Psoas muscle (tissue), 8 donors: Measurements from ENCODE around the gene GDI2. TPM values are rescaled to one million over a fixed set of nuclear protein-coding genes. Genes with fewer than 3 reads are reported as not detected.

ENCODE experiments used
- ATAC-seq, 4 donors: fragments of 200-7000 bp; cut with Tn5 transposase; one replicate each; pipeline ENCODE4 v1.9.1; 2020; ENCODE audit warnings: moderate library complexity in 3 of 4, mild to moderate bottlenecking in 2 of 4
- DNase-seq, 2 donors: peaks; one replicate each; pipeline ENCODE4 v3.0.0-alpha.2; 2020
- H3K27ac ChIP-seq: fragments of 200-600 bp; one replicate; pipeline ENCODE4 v1.8.0; 2022
- H3K27me3 ChIP-seq, 3 donors: fragments of 200-600 bp in 1 of 3; one replicate each; pipeline versions ENCODE4 v1.6.1 to v1.8.0; 2013 to 2022; ENCODE audit warnings: low read length in 2 of 3, mild to moderate bottlenecking in 2 of 3, moderate library complexity in 1 of 3; ENCODE audit not compliant: insufficient read depth in 3 of 3
- H3K36me3 ChIP-seq, 2 donors: fragments of 200-600 bp in 1 of 2; one replicate each; pipeline versions ENCODE4 v1.6.1 to v1.8.0; 2013 to 2022; ENCODE audit warnings: low read depth in 1 of 2, mild to moderate bottlenecking in 1 of 2, moderate library complexity in 1 of 2; ENCODE audit not compliant: insufficient read depth in 1 of 2
- H3K4me1 ChIP-seq: fragments of 200-600 bp; one replicate; pipeline ENCODE4 v1.8.0; 2022
- H3K4me3 ChIP-seq: fragments of 200-600 bp; one replicate; pipeline ENCODE4 v1.8.0; 2022; ENCODE audit warnings: mild to moderate bottlenecking
- H3K9me3 ChIP-seq: fragments of 200-600 bp; one replicate; pipeline ENCODE4 v1.8.0; 2022
- WGBS, 3 donors: extraction: QIAGEN DNeasy Blood & Tissue Kit; methylation state at CpG; one replicate each; pipeline versions ENCODE4 v1.1.6 to v1.1.7; 2013; 5-methylcytosine and 5-hydroxymethylcytosine counted together
- intact Hi-C, 2 donors: fragments of 100-400 bp; cut with DNase I; formaldehyde crosslinking; loops; one replicate each; pipeline versions ENCODE4 v1.11.0 to v1.14.2; 2022
- polyA plus RNA-seq, 3 donors: library from polyadenylated mRNA; stranded (reverse); fragments of 200-250 nt; gene quantifications; one replicate each; pipeline ENCODE4 v1.2.3, GENCODE V29; 2013
- total RNA-seq, 4 donors: library from RNA; stranded (reverse); fragmentation: NEBNext Ultra II Directional in 2 of 4; extraction: Animal tissue kit (Norgen Biotek cat#: 25700) in 2 of 4; gene quantifications; one replicate each; pipeline versions ENCODE4 v1.2.1 to v1.2.4, GENCODE V29; 2021 to 2023
- TF ChIP-seq, protein P1 (sequence below): fragments of 200-600 bp; IDR thresholded peaks from one replicate; pipeline ENCODE4 v1.8.0; 2022; ENCODE audit warnings: antibody characterized with exemption
- donor health status: healthy with polysubstance abuse.
- donor health status: DM: no; HTN: no; CAD: no; lungs with moderate emphysema.
- donor health status: Bipolar disorder and iron deficiency.
- donor health status: healthy.
- donor health status: DM: yes; HTN: yes; CAD: no.
- donor health status: DM: no; HTN: no; CAD: no.
- donor health status: DM: no; HTN: no; CAD: no.
- donor health status: DM: yes; HTN: yes; CAD: no.

Gene GDI2
- total and polyA plus RNA-seq, 7 donors: 79.6 to 152 (median 116) TPM

DNA sequence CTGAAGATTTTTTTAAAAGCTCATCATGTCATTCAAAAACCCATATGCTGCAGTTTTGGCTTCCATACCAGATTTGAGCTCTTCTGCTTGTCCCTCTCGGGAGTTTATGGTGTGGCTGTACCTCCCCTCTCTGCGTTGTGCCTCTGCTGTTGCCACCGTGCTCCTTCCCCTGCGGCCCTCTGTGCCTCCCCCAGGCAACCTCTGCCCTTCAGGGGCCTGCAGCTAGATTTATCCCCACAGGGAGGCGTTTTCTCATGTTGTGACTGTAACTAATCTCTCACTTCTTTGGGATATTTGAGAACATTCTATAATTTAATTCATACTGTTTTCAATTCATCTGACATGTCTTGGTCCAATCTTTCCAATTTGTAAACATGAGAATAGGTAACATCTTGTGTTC lies 75.9 kb downstream of the GDI2 start:
- ATAC-seq (no peak), DNase-seq (no peak)
- H3K27me3 ChIP-seq: no peaks in the 10 kb centered on the region
- TF ChIP-seq, protein P1, sequence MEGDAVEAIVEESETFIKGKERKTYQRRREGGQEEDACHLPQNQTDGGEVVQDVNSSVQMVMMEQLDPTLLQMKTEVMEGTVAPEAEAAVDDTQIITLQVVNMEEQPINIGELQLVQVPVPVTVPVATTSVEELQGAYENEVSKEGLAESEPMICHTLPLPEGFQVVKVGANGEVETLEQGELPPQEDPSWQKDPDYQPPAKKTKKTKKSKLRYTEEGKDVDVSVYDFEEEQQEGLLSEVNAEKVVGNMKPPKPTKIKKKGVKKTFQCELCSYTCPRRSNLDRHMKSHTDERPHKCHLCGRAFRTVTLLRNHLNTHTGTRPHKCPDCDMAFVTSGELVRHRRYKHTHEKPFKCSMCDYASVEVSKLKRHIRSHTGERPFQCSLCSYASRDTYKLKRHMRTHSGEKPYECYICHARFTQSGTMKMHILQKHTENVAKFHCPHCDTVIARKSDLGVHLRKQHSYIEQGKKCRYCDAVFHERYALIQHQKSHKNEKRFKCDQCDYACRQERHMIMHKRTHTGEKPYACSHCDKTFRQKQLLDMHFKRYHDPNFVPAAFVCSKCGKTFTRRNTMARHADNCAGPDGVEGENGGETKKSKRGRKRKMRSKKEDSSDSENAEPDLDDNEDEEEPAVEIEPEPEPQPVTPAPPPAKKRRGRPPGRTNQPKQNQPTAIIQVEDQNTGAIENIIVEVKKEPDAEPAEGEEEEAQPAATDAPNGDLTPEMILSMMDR: no peak
- no peak overlapping the region for H3K27ac ChIP-seq
- H3K4me1 ChIP-seq: no peaks in the 10 kb centered on the region
- H3K36me3 ChIP-seq: peaks cover 0 to 90% of the 10 kb centered on the region in 2 donors
- H3K4me3 ChIP-seq: no peak overlapping the region
- WGBS, 3 donors: 63 to 74% (median 69%) methylated on average over 5 of the region's 5 CpGs
- no peaks in the 10 kb centered on the region for H3K9me3 ChIP-seq
- intact Hi-C loops: no loop called here

GRCh38 chr10:5736591-5736990 lies 76.6 kb downstream of the GDI2 start:
- H3K36me3 ChIP-seq: peaks cover 0 to 90% of the 10 kb centered on the region in 2 donors
- H3K27me3 ChIP-seq: no peaks in the 10 kb centered on the region
- TF ChIP-seq, protein P1: no peak
- no peaks in the 10 kb centered on the region for H3K9me3 ChIP-seq
- no peak for DNase-seq
- 81 to 86% (median 81%) methylated on average over 1 of the region's 1 CpG for WGBS, 3 donors
- no peak overlapping the region for H3K27ac ChIP-seq
- ATAC-seq: no peak
- intact Hi-C loops: no loop called here
- H3K4me3 ChIP-seq: no peak overlapping the region
- H3K4me1 ChIP-seq: no peaks in the 10 kb centered on the region

GRCh38 chr10:5735119-5735518 lies 78.1 kb downstream of the GDI2 start:
- Histone ChIP-seq H3K9me3 (no peaks in the 10 kb centered on the region), H3K4me1 (no peaks in the 10 kb centered on the region), H3K27ac (no peak overlapping the region), H3K36me3 (peaks cover 3 to 90% of the 10 kb centered on the region in 2 donors), H3K4me3 (no peak overlapping the region), H3K27me3 (no peaks in the 10 kb centered on the region)
- TF ChIP-seq, protein P1: no peak
- WGBS, 3 donors: 99 to 100% (median 100%) methylated on average over 1 of the region's 1 CpG
- no peak for ATAC-seq
- intact Hi-C loops: no loop called here
- DNase-seq: no peak

GRCh38 chr10:5732141-5732540 lies 81.1 kb downstream of the GDI2 start:
- WGBS, 3 donors: 26 to 49% (median 32%) methylated on average over 4 of the region's 4 CpGs
- TF ChIP-seq, protein P1: no peak
- H3K4me1 ChIP-seq: no peaks in the 10 kb centered on the region
- DNase-seq: no peak
- H3K36me3 ChIP-seq: peaks cover 5 to 88% of the 10 kb centered on the region in 2 donors
- H3K27me3 ChIP-seq: no peaks in the 10 kb centered on the region
- ATAC-seq: peak in 2 of 4 donors; percentile 50 to 78
- intact Hi-C loops: no loop called here
- no peaks in the 10 kb centered on the region for H3K9me3 ChIP-seq
- no peak overlapping the region for H3K4me3 ChIP-seq
- peak overlapping the region; percentile 10 for H3K27ac ChIP-seq

DNA sequence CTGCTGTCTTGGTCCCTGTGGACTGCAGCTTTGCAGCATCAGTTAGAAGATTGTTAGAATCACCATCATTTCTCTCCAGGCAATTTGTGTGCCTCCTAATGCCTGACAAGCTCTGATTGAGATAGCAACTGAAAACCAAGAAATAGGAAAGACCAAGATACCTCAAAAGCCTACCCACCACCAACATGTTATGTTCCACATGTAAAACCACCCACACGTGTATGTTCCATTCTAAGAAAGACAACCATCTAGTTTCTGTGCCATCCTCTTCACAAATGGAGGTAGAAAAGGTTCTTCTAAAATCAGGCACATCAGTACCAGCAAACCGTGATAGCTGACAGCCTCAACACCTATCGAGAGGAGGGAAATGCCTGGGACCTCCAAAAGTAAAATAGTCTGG lies 81.7 kb downstream of the GDI2 start:
- no peak overlapping the region for H3K27ac ChIP-seq
- DNase-seq (no peak), ATAC-seq (no peak)
- H3K4me1 ChIP-seq: no peaks in the 10 kb centered on the region
- intact Hi-C loops: no loop called here
- no peaks in the 10 kb centered on the region for H3K27me3 ChIP-seq
- no peaks in the 10 kb centered on the region for H3K9me3 ChIP-seq
- TF ChIP-seq, protein P1: no peak
- WGBS, 3 donors: 59 to 87% (median 83%) methylated on average over 3 of the region's 3 CpGs
- H3K4me3 ChIP-seq: no peak overlapping the region
- H3K36me3 ChIP-seq: peaks cover 8 to 89% of the 10 kb centered on the region in 2 donors
